PC-9 (cell line): Measurements from ENCODE around the gene ALCAM. TPM values are rescaled to one million over a fixed set of nuclear protein-coding genes. Genes with fewer than 3 reads are reported as not detected.

Experiments
- BruUV-seq: library from RNA; stranded (reverse); fragments of 400-500 nt; replicated peaks from 2 replicates; lab custom pipeline; 2021; lab: Mats Ljungman, UMichigan
- CTCF ChIA-PET: fragments of 300-600 bp; sonication (Branson Sonifier 250); formaldehyde crosslinking; loops from one replicate; lab custom pipeline; 2022; ENCODE audit warnings: antibody characterized with exemption; lab: Charles Lee
- POLR2A ChIA-PET: fragments of 300-600 bp; sonication (Branson Sonifier 250); formaldehyde crosslinking; loops from one replicate; lab custom pipeline; 2022; ENCODE audit warnings: antibody characterized with exemption; ENCODE audit not compliant: unreplicated experiment; lab: Charles Lee
- DNase-seq, 2 experiments: peaks; one replicate each; pipeline versions ENCODE4 v3.0.0 to v3.0.0-alpha.2; 2015 to 2022; ENCODE audit warnings: mixed read lengths in 1 of 2
- H2AFZ ChIP-seq: fragments of 200-600 bp; sonication (generic); 2 replicates; pipeline ENCODE4 v1.8.1; 2017; ENCODE audit warnings: antibody characterized with exemption
- H3F3A ChIP-seq: fragments of 200-600 bp; sonication (generic); 2 replicates; pipeline ENCODE4 v1.8.1; 2017; ENCODE audit warnings: antibody characterized with exemption, mild to moderate bottlenecking, low read depth; ENCODE audit not compliant: insufficient read depth
- H3K27ac ChIP-seq: fragments of 200-600 bp; sonication (generic); 2 replicates; pipeline ENCODE4 v1.6.1; 2016; ENCODE audit warnings: mixed run types
- H3K27me3 ChIP-seq: fragments of 200-600 bp; sonication (generic); 2 replicates; pipeline ENCODE4 v1.6.1; 2016; ENCODE audit warnings: low read depth, mixed run types; ENCODE audit not compliant: insufficient read depth
- H3K36me3 ChIP-seq: fragments of 200-600 bp; sonication (generic); 2 replicates; pipeline ENCODE4 v1.6.1; 2016; ENCODE audit warnings: low read depth, mixed run types
- H3K4me1 ChIP-seq: fragments of 200-600 bp; sonication (generic); replicated peaks from 2 replicates; pipeline ENCODE4 v1.6.1; 2016; ENCODE audit warnings: mixed run types; ENCODE audit not compliant: insufficient read depth
- H3K4me2 ChIP-seq: fragments of 200-600 bp; sonication (generic); 2 replicates; pipeline ENCODE4 v1.6.1; 2017; ENCODE audit warnings: mixed run types
- H3K4me3 ChIP-seq: fragments of 200-600 bp; sonication (generic); 2 replicates; pipeline ENCODE4 v1.6.1; 2016; ENCODE audit warnings: mixed run types
- H3K79me2 ChIP-seq: fragments of 200-600 bp; sonication (generic); 2 replicates; pipeline ENCODE4 v1.6.1; 2017; ENCODE audit warnings: low read depth, mixed run types
- H3K9me2 ChIP-seq: fragments of 200-600 bp; sonication (generic); 2 replicates; pipeline ENCODE4 v1.8.1; 2017; ENCODE audit warnings: mild to moderate bottlenecking; ENCODE audit not compliant: insufficient read depth
- H3K9me3 ChIP-seq: fragments of 200-600 bp; sonication (generic); 2 replicates; pipeline ENCODE4 v1.8.1; 2016; ENCODE audit warnings: low read depth; ENCODE audit not compliant: insufficient read depth
- H4K20me1 ChIP-seq: fragments of 200-600 bp; sonication (generic); 2 replicates; pipeline ENCODE4 v1.8.1; 2017; ENCODE audit not compliant: insufficient read depth
- CTCF ChIP-seq: fragments of 200-600 bp; sonication (generic); conservative IDR thresholded peaks from 2 replicates; pipeline ENCODE4 v1.6.1; 2017; ENCODE audit warnings: mixed run types, antibody characterized with exemption, mild to moderate bottlenecking, moderate library complexity
- EZH2 ChIP-seq: fragments of 200-600 bp; sonication (generic); IDR thresholded peaks from 2 replicates; pipeline ENCODE4 v1.8.0; 2017; ENCODE audit warnings: antibody characterized with exemption, low read depth
- intact Hi-C: fragments of 100-400 bp; cut with micrococcal nuclease; formaldehyde crosslinking; loops from one replicate; pipeline ENCODE4 v1.10.0; 2022; ENCODE audit not compliant: unreplicated experiment
- total RNA-seq: library from RNA; stranded (reverse); gene quantifications from 2 replicates; pipeline ENCODE4 v1.2.3, GENCODE V29; 2021

The ALCAM gene
- total RNA-seq, 1 experiment from 2014 or later = 132 TPM

- intact Hi-C loops = no loop called here
- no peak for DNase-seq
- no peaks in the 10 kb centered on the region for H3K79me2 ChIP-seq
- ChIA-PET CTCF (no interaction called here), POLR2A (no interaction called here)
- no peak overlapping the region for H2AFZ ChIP-seq
- no TSS peak for BruUV-seq
- H3F3A ChIP-seq = peaks cover 13% of the 10 kb centered on the region
- H3K9me2 ChIP-seq = no peaks in the 10 kb centered on the region
- H3K4me3 ChIP-seq = no peak overlapping the region
- H3K4me1 ChIP-seq = peaks cover 20% of the 10 kb centered on the region
- peaks cover 14% of the 10 kb centered on the region; the same call in 1 of the 2 replicates for H3K9me3 ChIP-seq
- H4K20me1 ChIP-seq = no peaks in the 10 kb centered on the region
- H3K27me3 ChIP-seq = no peaks in the 10 kb centered on the region
- no peak overlapping the region for H3K27ac ChIP-seq
- no peak overlapping the region for H3K4me2 ChIP-seq
- H3K36me3 ChIP-seq = no peaks in the 10 kb centered on the region
- no peak for TF ChIP-seq CTCF
- TF ChIP-seq EZH2 = no peak
Measured at GRCh38 chr3:105615814-105616213, 249.1 kb downstream of the ALCAM start.

- no peaks in the 10 kb centered on the region for H3K36me3 ChIP-seq
- no peak overlapping the region for H3K4me3 ChIP-seq
- no peak overlapping the region for H3K4me2 ChIP-seq
- DNase-seq = no peak
- no peaks in the 10 kb centered on the region for H3K79me2 ChIP-seq
- H3K27me3 ChIP-seq = no peaks in the 10 kb centered on the region
- ChIA-PET POLR2A (no interaction called here), CTCF (no interaction called here)
- H3F3A ChIP-seq = peaks cover 6% of the 10 kb centered on the region
- no peak for TF ChIP-seq CTCF
- TF ChIP-seq EZH2 = no peak
- no TSS peak for BruUV-seq
- no peak overlapping the region for H2AFZ ChIP-seq
- H3K27ac ChIP-seq = no peak overlapping the region
- intact Hi-C loops = no loop called here
- peaks cover 8% of the 10 kb centered on the region; the same call in 1 of the 2 replicates for H3K9me3 ChIP-seq
- H3K9me2 ChIP-seq = no peaks in the 10 kb centered on the region
- peaks cover 12% of the 10 kb centered on the region for H3K4me1 ChIP-seq
- H4K20me1 ChIP-seq = no peaks in the 10 kb centered on the region
Measured at GRCh38 chr3:105616374-105617121, 249.8 kb downstream of the ALCAM start.

- Histone ChIP-seq H3K9me3 (peaks cover 4% of the 10 kb centered on the region; the same call in 1 of the 2 replicates), H3K27me3 (no peaks in the 10 kb centered on the region), H3K36me3 (no peaks in the 10 kb centered on the region), H2AFZ (no peak overlapping the region), H3K4me2 (no peak overlapping the region), H3F3A (no peaks in the 10 kb centered on the region), H3K4me1 (no peaks in the 10 kb centered on the region), H3K4me3 (no peak overlapping the region), H4K20me1 (no peaks in the 10 kb centered on the region), H3K79me2 (no peaks in the 10 kb centered on the region), H3K27ac (no peak overlapping the region), H3K9me2 (no peaks in the 10 kb centered on the region)
- ChIA-PET CTCF (no interaction called here), POLR2A (no interaction called here)
- TF ChIP-seq CTCF (no peak), EZH2 (no peak)
- BruUV-seq = no TSS peak
- intact Hi-C loops = no loop called here
- DNase-seq = no peak
Measured at GRCh38 chr3:105618556-105618955, 251.8 kb downstream of the ALCAM start.
